ENCODE measurements around the gene SMG1.
"Not testable (repeated sequence)": the region's sequence is repeated elsewhere in the genome, so short reads cannot be mapped to it uniquely, and the experiment has no call there.

GRCh38 chr16:18923124-18923523, 3.1 kb downstream of the SMG1 start:
- not testable (repeated sequence) for TF ChIP-seq CTCF, POLR2A (IDR thresholded peaks at IDR 0.05)

Data from uterus (tissue), 2 donors.